ENCODE measurements around the gene CXCL16.

DNA sequence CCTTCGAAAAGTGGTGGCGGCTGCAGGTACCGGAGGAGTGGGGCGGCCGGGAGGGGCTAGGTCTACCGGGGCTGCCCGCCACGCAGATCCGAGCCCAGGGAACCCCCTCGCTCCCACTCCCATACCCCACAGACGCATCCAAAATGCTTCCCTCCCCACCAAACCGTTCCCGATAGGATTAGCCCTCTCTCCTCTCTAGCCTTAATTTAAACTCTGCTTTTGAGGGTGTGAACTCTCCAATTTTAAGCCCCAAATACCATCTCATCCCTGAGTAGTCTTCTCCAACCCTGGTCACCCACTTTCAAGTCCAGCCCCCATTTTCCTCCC lies 260 bp upstream of the CXCL16 start:
- TF ChIP-seq, protein P1, sequence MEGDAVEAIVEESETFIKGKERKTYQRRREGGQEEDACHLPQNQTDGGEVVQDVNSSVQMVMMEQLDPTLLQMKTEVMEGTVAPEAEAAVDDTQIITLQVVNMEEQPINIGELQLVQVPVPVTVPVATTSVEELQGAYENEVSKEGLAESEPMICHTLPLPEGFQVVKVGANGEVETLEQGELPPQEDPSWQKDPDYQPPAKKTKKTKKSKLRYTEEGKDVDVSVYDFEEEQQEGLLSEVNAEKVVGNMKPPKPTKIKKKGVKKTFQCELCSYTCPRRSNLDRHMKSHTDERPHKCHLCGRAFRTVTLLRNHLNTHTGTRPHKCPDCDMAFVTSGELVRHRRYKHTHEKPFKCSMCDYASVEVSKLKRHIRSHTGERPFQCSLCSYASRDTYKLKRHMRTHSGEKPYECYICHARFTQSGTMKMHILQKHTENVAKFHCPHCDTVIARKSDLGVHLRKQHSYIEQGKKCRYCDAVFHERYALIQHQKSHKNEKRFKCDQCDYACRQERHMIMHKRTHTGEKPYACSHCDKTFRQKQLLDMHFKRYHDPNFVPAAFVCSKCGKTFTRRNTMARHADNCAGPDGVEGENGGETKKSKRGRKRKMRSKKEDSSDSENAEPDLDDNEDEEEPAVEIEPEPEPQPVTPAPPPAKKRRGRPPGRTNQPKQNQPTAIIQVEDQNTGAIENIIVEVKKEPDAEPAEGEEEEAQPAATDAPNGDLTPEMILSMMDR (conservative IDR thresholded peaks at IDR 0.05 in 1 of 2, IDR thresholded peaks at IDR 0.05 in 1 of 2; ENCODE audit: low read depth in 1 of 2, low read length in 2 of 2): no peak
- TF ChIP-seq EZH2 (IDR thresholded peaks at IDR 0.05; ENCODE audit: low read length, missing control alignments): peak; percentile 34

Data from fibroblast of lung (primary cell).